Trophoblast cell (in vitro differentiated cells and primary cell): ENCODE measurements around the gene SMG5.

Source experiments
- DNase-seq, 2 donors: peaks; one replicate each; pipeline ENCODE4 v3.0.0-alpha.2; 2016
- H2AFZ ChIP-seq: 2 replicates; pipeline ENCODE4 v1.6.1; 2013; ENCODE audit warnings: low read length, moderate library complexity, mild to moderate bottlenecking; ENCODE audit not compliant: insufficient read depth, poor library complexity
- H2AK5ac ChIP-seq: 2 replicates; pipeline ENCODE4 v1.6.1; 2013; ENCODE audit warnings: mild to moderate bottlenecking, low read length
- H2BK120ac ChIP-seq: 2 replicates; pipeline ENCODE4 v1.6.1; 2013; ENCODE audit warnings: low read length, mild to moderate bottlenecking, moderate library complexity; ENCODE audit not compliant: insufficient read depth, poor library complexity
- H2BK12ac ChIP-seq: 2 replicates; pipeline ENCODE4 v1.6.1; 2013; ENCODE audit warnings: mild to moderate bottlenecking, low read length, moderate library complexity
- H2BK5ac ChIP-seq: 2 replicates; pipeline ENCODE4 v1.6.1; 2013; ENCODE audit warnings: low read length, low read depth, moderate library complexity, mild to moderate bottlenecking; ENCODE audit not compliant: poor library complexity
- H3K14ac ChIP-seq: 2 replicates; pipeline ENCODE4 v1.6.1; 2013; ENCODE audit warnings: mild to moderate bottlenecking, low read length
- H3K18ac ChIP-seq: 2 replicates; pipeline ENCODE4 v1.6.1; 2013; ENCODE audit warnings: mild to moderate bottlenecking, low read length
- H3K23ac ChIP-seq: 2 replicates; pipeline ENCODE4 v1.6.1; 2013; ENCODE audit warnings: low read length
- H3K27ac ChIP-seq: 2 replicates; pipeline ENCODE4 v1.5.1; 2013; ENCODE audit warnings: low read depth, mild to moderate bottlenecking, inconsistent platforms, low read length, moderate library complexity
- H3K27me3 ChIP-seq: 2 replicates; pipeline ENCODE4 v1.6.1; 2013; ENCODE audit warnings: inconsistent platforms, mild to moderate bottlenecking, low read length, moderate library complexity; ENCODE audit not compliant: insufficient read depth
- H3K36me3 ChIP-seq, 2 experiments: 1 replicate in 1 of 2; 2 replicates in 1 of 2; pipeline ENCODE4 v1.6.1; 2013; ENCODE audit warnings: low read length in 2 of 2, mild to moderate bottlenecking in 2 of 2, moderate library complexity in 1 of 2; ENCODE audit not compliant: insufficient read depth in 2 of 2, control insufficient read depth in 1 of 2
- H3K4ac ChIP-seq: 2 replicates; pipeline ENCODE4 v1.6.1; 2013; ENCODE audit warnings: low read depth, mild to moderate bottlenecking, low read length, moderate library complexity
- H3K4me1 ChIP-seq, 2 experiments: 1 replicate in 1 of 2; 2 replicates in 1 of 2; pipeline ENCODE4 v1.6.1; 2013; ENCODE audit warnings: low read length in 2 of 2, mild to moderate bottlenecking in 2 of 2, moderate library complexity in 1 of 2; ENCODE audit not compliant: insufficient read depth in 2 of 2, control insufficient read depth in 1 of 2
- H3K4me2 ChIP-seq: 2 replicates; pipeline ENCODE4 v1.6.1; 2013; ENCODE audit warnings: inconsistent platforms, mild to moderate bottlenecking, low read length, moderate library complexity
- H3K4me3 ChIP-seq: 2 replicates; pipeline ENCODE4 v1.5.1; 2013; ENCODE audit warnings: mild to moderate bottlenecking, low read depth, low read length, inconsistent platforms
- H3K79me1 ChIP-seq: one replicate; pipeline ENCODE4 v1.6.1; 2013; ENCODE audit warnings: low read length
- H3K79me2 ChIP-seq: 2 replicates; pipeline ENCODE4 v1.6.1; 2013; ENCODE audit warnings: low read length, mild to moderate bottlenecking; ENCODE audit not compliant: control insufficient read depth, insufficient read depth, poor library complexity
- H3K9ac ChIP-seq: 2 replicates; pipeline ENCODE4 v1.6.1; 2013; ENCODE audit warnings: mild to moderate bottlenecking, low read length
- H3K9me3 ChIP-seq: 2 replicates; pipeline ENCODE4 v1.6.1; 2013; ENCODE audit warnings: low read depth, mild to moderate bottlenecking, control low read depth, inconsistent platforms, low read length; ENCODE audit not compliant: insufficient read depth
- H4K12ac ChIP-seq: 2 replicates; pipeline ENCODE4 v1.6.1; 2013; ENCODE audit warnings: low read depth, mild to moderate bottlenecking, low read length, moderate library complexity
- H4K8ac ChIP-seq: 2 replicates; pipeline ENCODE4 v1.6.1; 2013; ENCODE audit warnings: low read depth, mild to moderate bottlenecking, low read length, moderate library complexity
- H4K91ac ChIP-seq: one replicate; pipeline ENCODE4 v1.6.1; 2013; ENCODE audit warnings: low read depth, mild to moderate bottlenecking, low read length, moderate library complexity
- WGBS: extraction: QIAGEN DNeasy Blood & Tissue Kit; methylation state at CpG from one replicate; pipeline ENCODE4 v1.1.7; 2013; ENCODE audit warnings: missing lambda C conversion rate; ENCODE audit not compliant: insufficient read length, insufficient coverage; ENCODE audit errors: extremely low coverage; 5-methylcytosine and 5-hydroxymethylcytosine counted together

The SMG5 gene

GRCh38 chr1:156242738-156243137 is 39.9 kb downstream of the SMG5 start:
- H3K79me1 ChIP-seq = no peaks in the 10 kb centered on the region
- H3K36me3 ChIP-seq = peaks cover 15 to 19% of the 10 kb centered on the region in 2 experiments
- no peaks in the 10 kb centered on the region for H3K4me1 ChIP-seq
- H3K9ac ChIP-seq = no peak overlapping the region
- H2BK12ac ChIP-seq = no peak overlapping the region
- no peak overlapping the region for H4K8ac ChIP-seq
- no peak overlapping the region for H3K14ac ChIP-seq
- H3K4me2 ChIP-seq = no peak overlapping the region
- no peak overlapping the region for H3K4me3 ChIP-seq
- H4K91ac ChIP-seq = no peak overlapping the region
- no peak overlapping the region for H3K23ac ChIP-seq
- peaks cover 2% of the 10 kb centered on the region for H3K9me3 ChIP-seq
- no peak overlapping the region for H2AK5ac ChIP-seq
- H2BK120ac ChIP-seq = no peak overlapping the region
- no peak overlapping the region for H3K27ac ChIP-seq
- H2AFZ ChIP-seq = no peak overlapping the region
- no peaks in the 10 kb centered on the region for H3K79me2 ChIP-seq
- H3K27me3 ChIP-seq = no peaks in the 10 kb centered on the region
- WGBS = no CpG with 5 or more reads among the region's 10 CpGs
- H2BK5ac ChIP-seq = no peak overlapping the region
- H3K18ac ChIP-seq = no peak overlapping the region
- DNase-seq = no peak
- no peak overlapping the region for H3K4ac ChIP-seq
- H4K12ac ChIP-seq = no peak overlapping the region

GRCh38 chr1:156241926-156242325 is 40.7 kb downstream of the SMG5 start, which contains the start of gene BGLAP:
TSS of gene BGLAP (plus strand) at chr1:156242184. CDS start at chr1:156242232, 48 bp downstream.
- no peak within 1 kb of the TSS for H3K4me3 ChIP-seq
- no CpG with 5 or more reads among the region's 14 CpGs for WGBS
- H3K79me2 ChIP-seq = no peaks in the 10 kb centered on the region

DNA sequence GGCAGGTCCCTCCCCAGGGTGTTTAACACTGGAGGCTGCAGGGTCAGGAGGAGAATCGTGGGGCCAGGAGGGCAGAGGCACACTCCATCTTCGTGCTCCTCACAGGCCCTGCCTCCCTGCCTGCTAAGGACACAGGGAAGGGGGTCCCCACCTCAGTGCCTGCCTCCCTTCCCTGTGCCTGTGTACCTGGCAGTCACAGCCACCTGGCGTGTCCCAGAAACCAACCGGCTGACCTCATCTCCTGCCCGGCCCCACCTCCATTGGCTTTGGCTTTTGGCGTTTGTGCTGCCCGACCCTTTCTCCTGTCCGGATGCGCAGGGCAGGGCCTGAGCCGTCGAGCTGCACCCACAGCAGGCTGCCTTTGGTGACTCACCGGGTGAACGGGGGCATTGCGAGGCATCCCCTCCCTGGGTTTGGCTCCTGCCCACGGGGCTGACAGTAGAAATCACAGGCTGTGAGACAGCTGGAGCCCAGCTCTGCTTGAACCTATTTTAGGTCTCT is 41.3 kb downstream of the SMG5 start:
- Histone ChIP-seq H3K23ac (no peak overlapping the region), H4K8ac (no peak overlapping the region), H3K79me1 (no peaks in the 10 kb centered on the region), H3K9me3 (peaks cover 2% of the 10 kb centered on the region), H3K79me2 (no peaks in the 10 kb centered on the region), H3K9ac (no peak overlapping the region), H3K4me1 (no peaks in the 10 kb centered on the region), H2BK12ac (no peak overlapping the region), H3K4me3 (no peak overlapping the region), H2BK120ac (no peak overlapping the region), H3K36me3 (peaks cover 20 to 23% of the 10 kb centered on the region in 2 experiments), H3K14ac (no peak overlapping the region), H2AFZ (no peak overlapping the region), H4K12ac (no peak overlapping the region), H4K91ac (no peak overlapping the region), H3K4me2 (no peak overlapping the region), H2AK5ac (no peak overlapping the region), H3K18ac (no peak overlapping the region), H2BK5ac (no peak overlapping the region), H3K27ac (no peak overlapping the region), H3K27me3 (no peaks in the 10 kb centered on the region), H3K4ac (no peak overlapping the region)
- no CpG with 5 or more reads among the region's 15 CpGs for WGBS
- DNase-seq = no peak

More at GRCh38 chr1:156241926-156242325, 40.7 kb downstream of the SMG5 start, which contains the start of gene BGLAP:
- Histone ChIP-seq H2AFZ (no peak within 1 kb of the TSS), H3K27ac (no peak within 1 kb of the TSS), H4K91ac (no peak within 1 kb of the TSS), H2BK5ac (no peak within 1 kb of the TSS), H3K27me3 (no peaks in the 10 kb centered on the region), H3K9me3 (peaks cover 2% of the 10 kb centered on the region), H3K4me1 (no peaks in the 10 kb centered on the region), H3K79me1 (no peaks in the 10 kb centered on the region), H3K9ac (no peak within 1 kb of the TSS), H2BK12ac (no peak within 1 kb of the TSS), H3K23ac (no peak within 1 kb of the TSS), H3K4ac (no peak within 1 kb of the TSS), H4K12ac (no peak within 1 kb of the TSS), H2BK120ac (no peak within 1 kb of the TSS), H3K18ac (no peak within 1 kb of the TSS), H3K14ac (no peak within 1 kb of the TSS), H3K36me3 (peaks cover 17 to 19% of the 10 kb centered on the region in 2 experiments), H2AK5ac (no peak within 1 kb of the TSS), H4K8ac (no peak within 1 kb of the TSS), H3K4me2 (no peak within 1 kb of the TSS)
- DNase-seq = no peak

GRCh38 chr1:156238248-156238647 is 44.4 kb downstream of the SMG5 start:
- no peak overlapping the region for H2BK12ac ChIP-seq
- no peak overlapping the region for H4K91ac ChIP-seq
- H2BK120ac ChIP-seq = no peak overlapping the region
- H3K4me1 ChIP-seq = peaks cover 3 to 6% of the 10 kb centered on the region in 2 experiments
- H3K14ac ChIP-seq = no peak overlapping the region
- no peaks in the 10 kb centered on the region for H3K27me3 ChIP-seq
- H2AFZ ChIP-seq = no peak overlapping the region
- H3K9me3 ChIP-seq = peaks cover 2% of the 10 kb centered on the region
- H3K4ac ChIP-seq = no peak overlapping the region
- no peak overlapping the region for H2BK5ac ChIP-seq
- peaks cover 32 to 34% of the 10 kb centered on the region in 2 experiments for H3K36me3 ChIP-seq
- H3K79me1 ChIP-seq = peaks cover 3% of the 10 kb centered on the region
- no peak overlapping the region for H3K18ac ChIP-seq
- no peak overlapping the region for H4K8ac ChIP-seq
- WGBS = no CpG with 5 or more reads among the region's 5 CpGs
- no peak overlapping the region for H3K4me2 ChIP-seq
- H3K4me3 ChIP-seq = no peak overlapping the region
- no peak overlapping the region for H2AK5ac ChIP-seq
- H3K23ac ChIP-seq = no peak overlapping the region
- no peak overlapping the region for H3K27ac ChIP-seq
- H4K12ac ChIP-seq = no peak overlapping the region
- no peaks in the 10 kb centered on the region for H3K79me2 ChIP-seq
- no peak overlapping the region for H3K9ac ChIP-seq
- DNase-seq = no peak
